Stimulated activated naive CD8-positive, alpha-beta T cell treated with anti-CD3 and anti-CD28 coated beads, Interleukin-15, Interleukin-2, amounts not matched to agents 100 ng/mL and 50 ng/mL, for 24 hours (primary cell): ENCODE data around the gene IGF2BP3.

Experiments used
- H3K27ac Mint-ChIP-seq: one replicate; pipeline ENCODE4 v1.8.0; 2021; ENCODE audit warnings: mild to moderate bottlenecking, mixed read lengths
- H3K27me3 Mint-ChIP-seq: one replicate; pipeline ENCODE4 v1.8.0; 2021; ENCODE audit warnings: mixed read lengths
- H3K36me3 Mint-ChIP-seq: one replicate; pipeline ENCODE4 v1.8.0; 2021; ENCODE audit warnings: low read depth, mixed read lengths
- H3K4me1 Mint-ChIP-seq: one replicate; pipeline ENCODE4 v1.8.0; 2021; ENCODE audit warnings: low read depth, mixed read lengths
- H3K4me3 Mint-ChIP-seq: one replicate; pipeline ENCODE4 v1.8.0; 2021; ENCODE audit warnings: mild to moderate bottlenecking, mixed read lengths
- H3K9me3 Mint-ChIP-seq: one replicate; pipeline ENCODE4 v1.8.0; 2021; ENCODE audit warnings: mixed read lengths

The IGF2BP3 gene

DNA sequence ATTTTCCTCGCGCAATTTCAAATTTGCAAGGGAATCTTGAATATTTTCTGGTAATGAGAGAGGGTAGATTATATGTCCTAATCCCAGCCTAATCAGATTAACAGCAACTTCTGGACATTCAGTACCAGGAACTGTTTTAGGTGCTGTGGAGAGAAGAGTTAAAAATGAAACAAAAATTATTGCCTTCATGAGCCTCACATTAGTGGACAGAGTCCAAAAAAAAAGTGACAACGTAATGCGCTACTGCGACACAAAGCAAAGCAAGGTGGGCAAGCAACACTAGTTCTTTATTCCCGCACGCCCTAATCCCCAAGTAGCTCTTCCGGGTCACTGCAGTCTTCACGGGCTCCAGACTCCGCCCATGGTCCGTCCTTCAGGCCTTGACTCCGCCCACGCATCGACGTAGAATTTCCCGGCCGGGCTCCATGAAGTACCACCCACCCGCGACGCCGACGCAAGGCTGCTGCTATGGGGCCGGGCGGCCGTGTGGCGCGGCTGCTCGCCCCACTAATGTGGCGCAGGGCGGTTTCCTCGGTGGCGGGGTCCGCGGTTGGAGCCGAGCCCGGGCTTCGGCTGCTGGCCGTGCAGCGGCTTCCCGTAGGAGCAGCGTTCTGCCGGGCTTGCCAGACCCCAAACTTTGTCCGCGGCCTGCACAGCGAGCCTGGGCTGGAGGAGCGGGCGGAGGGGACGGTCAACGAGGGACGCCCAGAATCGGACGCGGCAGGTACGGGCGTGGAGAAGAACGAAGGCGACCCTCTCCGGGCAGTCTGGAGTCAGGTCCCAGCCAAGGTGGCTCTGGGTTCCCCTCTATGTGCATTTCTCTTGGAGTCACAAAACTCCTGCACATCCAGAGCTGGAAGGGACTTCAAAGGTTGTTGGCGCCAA is 171.2 kb downstream of the IGF2BP3 start, which contains the start of gene MALSU1:
Gene MALSU1, plus strand, starts transcription at position 455 of the 885 bp plus-strand sequence. Its CDS starts 14 bp downstream, at position 469.
- H3K4me3 Mint-ChIP-seq, result peak within 1 kb of the TSS; percentile 93
- peaks cover 31% of the 10 kb centered on the region for H3K36me3 Mint-ChIP-seq
- H3K9me3 Mint-ChIP-seq, result no peaks in the 10 kb centered on the region
- peaks cover 41% of the 10 kb centered on the region for H3K4me1 Mint-ChIP-seq
- H3K27me3 Mint-ChIP-seq, result peaks cover 7% of the 10 kb centered on the region
- peak within 1 kb of the TSS; percentile 96 for H3K27ac Mint-ChIP-seq

- peak overlapping the region; percentile 93 for H3K4me3 Mint-ChIP-seq
Measured at GRCh38 chr7:23298141-23298881, 172.0 kb downstream of the IGF2BP3 start.

DNA sequence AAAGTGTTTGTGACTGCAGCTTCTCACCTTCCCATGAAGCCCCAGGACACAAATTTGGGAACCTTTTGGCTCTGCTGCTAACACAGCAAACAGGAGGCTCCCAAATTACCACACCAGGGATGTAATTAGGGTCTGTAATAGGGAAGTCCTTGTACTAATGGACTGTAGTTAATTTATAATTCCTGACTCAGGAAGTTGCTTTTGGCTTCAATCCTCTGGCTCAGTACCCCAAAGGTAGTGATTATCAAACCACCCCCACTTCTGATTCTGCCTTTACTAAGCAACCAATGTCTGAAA is 174.9 kb downstream of the IGF2BP3 start:
- H3K36me3 Mint-ChIP-seq, result peaks cover 6% of the 10 kb centered on the region

More at GRCh38 chr7:23298141-23298881, 172.0 kb downstream of the IGF2BP3 start:
- peaks cover 7% of the 10 kb centered on the region for H3K27me3 Mint-ChIP-seq
- H3K9me3 Mint-ChIP-seq, result no peaks in the 10 kb centered on the region
- peaks cover 39% of the 10 kb centered on the region for H3K4me1 Mint-ChIP-seq
- H3K27ac Mint-ChIP-seq, result peak overlapping the region; percentile 96
- peaks cover 29% of the 10 kb centered on the region for H3K36me3 Mint-ChIP-seq

DNA sequence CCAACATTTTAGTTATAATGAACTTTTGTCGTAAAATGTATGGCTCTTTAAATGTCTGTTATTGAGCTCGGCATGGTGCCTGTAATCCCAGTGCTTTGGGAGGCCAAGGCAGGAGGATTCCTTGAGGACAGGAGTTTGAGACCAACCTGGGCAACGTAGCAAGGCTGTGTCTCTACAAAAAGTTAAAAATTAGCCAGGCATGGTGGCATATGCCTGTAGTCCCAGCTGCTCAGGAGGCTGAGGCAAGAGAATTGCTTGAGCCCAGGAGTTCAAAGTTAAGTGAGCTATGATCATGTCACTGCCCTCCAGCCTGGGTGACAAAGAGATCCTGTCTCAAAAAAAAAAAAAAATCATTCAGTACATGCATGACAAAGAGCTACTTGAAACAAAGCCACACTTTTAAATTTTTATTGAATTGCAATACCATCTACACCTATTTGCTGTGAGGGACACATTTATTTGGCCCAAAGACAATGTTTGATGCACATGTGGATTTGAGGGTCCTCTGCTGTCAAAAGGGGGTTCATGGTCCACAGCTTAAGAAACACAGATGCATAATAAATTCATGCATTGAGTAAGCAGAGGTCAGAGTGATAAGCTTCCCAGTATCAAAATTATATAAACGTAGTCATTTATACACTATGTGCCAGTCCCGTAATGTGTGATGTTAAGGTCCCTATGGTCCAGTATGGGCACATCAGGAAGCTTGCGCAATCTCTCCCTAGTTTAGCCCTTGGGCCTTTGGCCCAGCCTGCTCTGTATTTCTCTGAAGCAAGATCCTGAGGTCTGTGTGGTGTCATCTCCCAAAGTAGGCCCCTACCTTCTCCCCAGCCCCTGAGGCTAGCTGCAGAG is 175.5 kb downstream of the IGF2BP3 start:
- Mint-ChIP-seq H3K27me3 (peaks cover 7% of the 10 kb centered on the region), H3K4me3 (no peak overlapping the region), H3K36me3 (peaks cover 4% of the 10 kb centered on the region), H3K9me3 (no peaks in the 10 kb centered on the region), H3K27ac (no peak overlapping the region), H3K4me1 (peaks cover 11% of the 10 kb centered on the region)

More for the DNA sequence above, 174.9 kb downstream of the IGF2BP3 start:
- peaks cover 17% of the 10 kb centered on the region for H3K4me1 Mint-ChIP-seq
- H3K4me3 Mint-ChIP-seq, result no peak overlapping the region
- no peaks in the 10 kb centered on the region for H3K9me3 Mint-ChIP-seq
- H3K27ac Mint-ChIP-seq, result no peak overlapping the region
- peaks cover 7% of the 10 kb centered on the region for H3K27me3 Mint-ChIP-seq

- H3K36me3 Mint-ChIP-seq, result peaks cover 4% of the 10 kb centered on the region
- no peaks in the 10 kb centered on the region for H3K9me3 Mint-ChIP-seq
- H3K27me3 Mint-ChIP-seq, result peaks cover 7% of the 10 kb centered on the region
- peaks cover 5% of the 10 kb centered on the region for H3K4me1 Mint-ChIP-seq
- no peak overlapping the region for H3K27ac Mint-ChIP-seq
- H3K4me3 Mint-ChIP-seq, result no peak overlapping the region
Measured at GRCh38 chr7:23293500-23294073, 176.7 kb downstream of the IGF2BP3 start.

- Mint-ChIP-seq H3K36me3 (no peaks in the 10 kb centered on the region), H3K9me3 (no peaks in the 10 kb centered on the region), H3K27ac (no peak overlapping the region), H3K4me3 (no peak overlapping the region), H3K27me3 (peaks cover 7% of the 10 kb centered on the region), H3K4me1 (peaks cover 8% of the 10 kb centered on the region)
Measured at GRCh38 chr7:23292623-23293022, 177.7 kb downstream of the IGF2BP3 start.

DNA sequence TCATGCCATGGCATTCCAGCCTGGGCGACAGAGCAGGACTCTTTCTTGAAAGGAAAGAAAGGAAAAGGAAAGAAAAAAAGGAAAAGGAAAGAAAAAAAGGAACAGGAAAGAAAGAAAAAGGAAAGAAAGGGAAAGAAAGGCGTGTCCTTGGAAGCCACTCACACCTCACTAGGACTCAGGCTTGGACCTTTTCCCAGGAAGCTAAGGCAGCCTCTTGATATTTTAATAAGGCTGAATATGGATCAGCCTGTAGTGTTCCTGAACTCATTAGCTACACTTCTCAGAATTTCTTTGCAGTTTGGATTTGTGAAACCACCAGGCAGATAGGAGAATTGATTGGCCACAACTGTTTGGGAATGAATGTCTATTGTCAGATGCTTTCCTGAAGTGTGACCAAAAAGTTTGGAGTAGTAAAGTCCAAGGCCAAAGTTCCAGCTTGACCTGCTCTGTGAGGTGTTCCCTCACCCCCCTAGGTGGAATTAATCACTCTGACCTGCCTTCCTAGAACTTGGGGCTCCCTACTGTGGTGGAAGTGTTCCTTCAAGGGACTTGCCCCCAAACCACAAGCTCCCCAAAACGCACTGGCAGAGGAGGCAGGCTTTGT is 178.2 kb downstream of the IGF2BP3 start:
- H3K27ac Mint-ChIP-seq, result no peak overlapping the region
- H3K9me3 Mint-ChIP-seq, result no peaks in the 10 kb centered on the region
- no peak overlapping the region for H3K4me3 Mint-ChIP-seq
- peaks cover 7% of the 10 kb centered on the region for H3K27me3 Mint-ChIP-seq
- peaks cover 10% of the 10 kb centered on the region for H3K4me1 Mint-ChIP-seq
- no peaks in the 10 kb centered on the region for H3K36me3 Mint-ChIP-seq

DNA sequence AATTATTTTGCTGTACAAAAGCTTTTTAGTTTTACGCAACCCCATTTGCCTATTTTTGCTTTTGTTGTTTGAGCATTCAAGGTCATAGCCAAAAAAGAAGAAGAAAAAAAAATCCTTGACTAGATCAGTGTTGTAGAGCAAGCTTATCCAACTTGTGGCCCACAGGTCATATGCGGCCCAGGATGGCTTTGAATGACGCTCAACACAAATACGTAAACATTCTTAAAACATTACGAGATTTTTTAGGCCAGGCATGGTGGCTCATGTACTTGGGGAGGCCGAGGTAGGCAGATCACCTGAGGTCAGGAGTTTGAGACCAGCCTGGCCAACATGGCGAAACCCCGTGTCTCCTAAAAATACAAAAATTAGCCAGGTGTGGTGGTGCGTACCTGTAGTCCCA is 179.3 kb downstream of the IGF2BP3 start:
- no peaks in the 10 kb centered on the region for H3K36me3 Mint-ChIP-seq
- no peaks in the 10 kb centered on the region for H3K9me3 Mint-ChIP-seq
- no peak overlapping the region for H3K27ac Mint-ChIP-seq
- H3K4me3 Mint-ChIP-seq, result no peak overlapping the region
- peaks cover 7% of the 10 kb centered on the region for H3K27me3 Mint-ChIP-seq
- H3K4me1 Mint-ChIP-seq, result peaks cover 10% of the 10 kb centered on the region

GRCh38 chr7:23287612-23288011 is 182.7 kb downstream of the IGF2BP3 start:
- H3K36me3 Mint-ChIP-seq, result no peaks in the 10 kb centered on the region
- no peak overlapping the region for H3K4me3 Mint-ChIP-seq
- no peaks in the 10 kb centered on the region for H3K27me3 Mint-ChIP-seq
- H3K4me1 Mint-ChIP-seq, result peaks cover 10% of the 10 kb centered on the region
- H3K27ac Mint-ChIP-seq, result no peak overlapping the region
- H3K9me3 Mint-ChIP-seq, result no peaks in the 10 kb centered on the region

- no peaks in the 10 kb centered on the region for H3K27me3 Mint-ChIP-seq
- no peaks in the 10 kb centered on the region for H3K9me3 Mint-ChIP-seq
- peaks cover 10% of the 10 kb centered on the region for H3K4me1 Mint-ChIP-seq
- H3K27ac Mint-ChIP-seq, result no peak overlapping the region
- H3K36me3 Mint-ChIP-seq, result no peaks in the 10 kb centered on the region
- H3K4me3 Mint-ChIP-seq, result no peak overlapping the region
Measured at GRCh38 chr7:23285657-23286646, 184.3 kb downstream of the IGF2BP3 start.

DNA sequence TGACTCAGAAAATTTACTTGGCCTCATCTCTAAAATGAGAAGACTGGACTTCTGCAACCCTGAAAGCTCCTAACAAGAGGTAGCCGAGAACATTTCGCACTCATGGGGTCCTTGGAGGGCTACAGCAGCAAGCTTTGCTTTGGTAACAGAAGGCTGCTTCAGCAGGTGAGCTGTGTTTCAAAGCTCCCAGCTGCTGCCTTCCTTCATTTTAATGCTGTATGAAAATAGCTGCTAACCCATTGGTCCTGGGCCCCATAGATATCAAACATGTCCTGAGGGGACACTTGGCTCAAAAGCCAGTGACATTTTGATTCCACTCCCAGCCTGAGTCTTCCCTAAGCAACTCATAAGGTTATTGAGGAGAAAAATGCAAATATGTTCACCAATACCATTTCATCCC is 185.4 kb downstream of the IGF2BP3 start:
- Mint-ChIP-seq H3K9me3 (no peaks in the 10 kb centered on the region), H3K4me1 (peaks cover 10% of the 10 kb centered on the region), H3K27me3 (no peaks in the 10 kb centered on the region), H3K27ac (no peak overlapping the region), H3K36me3 (no peaks in the 10 kb centered on the region), H3K4me3 (no peak overlapping the region)

GRCh38 chr7:23283086-23283485 is 187.2 kb downstream of the IGF2BP3 start:
- H3K4me3 Mint-ChIP-seq, result no peak overlapping the region
- H3K36me3 Mint-ChIP-seq, result no peaks in the 10 kb centered on the region
- peaks cover 7% of the 10 kb centered on the region for H3K4me1 Mint-ChIP-seq
- H3K9me3 Mint-ChIP-seq, result no peaks in the 10 kb centered on the region
- H3K27ac Mint-ChIP-seq, result peak overlapping the region; percentile 45
- no peaks in the 10 kb centered on the region for H3K27me3 Mint-ChIP-seq

DNA sequence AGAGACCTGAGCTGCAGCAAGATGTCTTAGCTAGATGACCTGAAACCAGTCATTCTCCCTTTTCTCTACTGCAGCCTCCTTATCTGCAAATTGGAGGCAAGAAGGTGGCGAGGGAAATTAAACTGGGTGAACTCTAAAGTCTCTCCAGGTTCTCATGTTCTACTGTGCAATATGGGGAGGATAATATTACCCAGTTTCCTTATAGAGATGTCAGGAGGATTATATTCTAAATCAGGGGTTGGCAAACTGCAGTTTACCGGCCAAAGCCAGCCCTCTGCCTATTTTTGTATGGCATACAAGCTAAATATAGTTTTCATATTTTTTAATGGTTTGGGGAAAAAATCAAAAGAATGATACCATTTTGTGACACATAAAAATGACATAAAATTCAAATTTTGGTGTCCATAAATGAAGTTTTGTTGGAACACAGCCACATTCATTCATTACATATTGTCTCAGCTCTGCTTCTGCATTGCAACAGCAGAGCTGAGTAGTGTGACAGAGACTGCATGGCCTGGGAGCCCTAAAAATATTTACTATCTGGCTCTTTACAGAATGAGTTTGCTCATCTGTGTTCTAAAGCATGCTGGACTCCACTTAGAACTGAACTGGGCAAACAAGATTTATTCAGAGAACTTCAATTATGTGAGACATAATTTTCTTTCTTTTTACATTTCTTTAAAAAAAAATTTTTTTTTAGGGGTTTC is 190.3 kb downstream of the IGF2BP3 start:
- H3K27ac Mint-ChIP-seq, result no peak overlapping the region
- H3K27me3 Mint-ChIP-seq, result no peaks in the 10 kb centered on the region
- H3K9me3 Mint-ChIP-seq, result no peaks in the 10 kb centered on the region
- no peaks in the 10 kb centered on the region for H3K4me1 Mint-ChIP-seq
- no peaks in the 10 kb centered on the region for H3K36me3 Mint-ChIP-seq
- no peak overlapping the region for H3K4me3 Mint-ChIP-seq
